HUES6 (cell line): ENCODE data around the gene ZSCAN16.

Source experiments
- H3K27ac ChIP-seq: 2 replicates; pipeline ENCODE4 v1.7.0; 2013; ENCODE audit warnings: low read depth, mild to moderate bottlenecking, low read length, inconsistent platforms
- H3K27me3 ChIP-seq: 2 replicates; pipeline ENCODE4 v1.6.1; 2013; ENCODE audit warnings: low read length; ENCODE audit not compliant: control insufficient read depth, insufficient read depth
- H3K36me3 ChIP-seq: 2 replicates; pipeline ENCODE4 v1.6.1; 2013; ENCODE audit warnings: low read length; ENCODE audit not compliant: control insufficient read depth, insufficient read depth
- H3K4me1 ChIP-seq: 2 replicates; pipeline ENCODE4 v1.6.1; 2013; ENCODE audit warnings: low read length; ENCODE audit not compliant: control insufficient read depth, insufficient read depth
- H3K4me3 ChIP-seq: 2 replicates; pipeline ENCODE4 v1.5.1; 2013; ENCODE audit warnings: low read depth, low read length
- H3K9ac ChIP-seq: one replicate; pipeline ENCODE4 v1.6.1; 2013; ENCODE audit warnings: mild to moderate bottlenecking, low read length
- H3K9me3 ChIP-seq: 2 replicates; pipeline ENCODE4 v1.6.1; 2013; ENCODE audit warnings: low read depth, low read length; ENCODE audit not compliant: control insufficient read depth, insufficient read depth

Gene ZSCAN16

DNA sequence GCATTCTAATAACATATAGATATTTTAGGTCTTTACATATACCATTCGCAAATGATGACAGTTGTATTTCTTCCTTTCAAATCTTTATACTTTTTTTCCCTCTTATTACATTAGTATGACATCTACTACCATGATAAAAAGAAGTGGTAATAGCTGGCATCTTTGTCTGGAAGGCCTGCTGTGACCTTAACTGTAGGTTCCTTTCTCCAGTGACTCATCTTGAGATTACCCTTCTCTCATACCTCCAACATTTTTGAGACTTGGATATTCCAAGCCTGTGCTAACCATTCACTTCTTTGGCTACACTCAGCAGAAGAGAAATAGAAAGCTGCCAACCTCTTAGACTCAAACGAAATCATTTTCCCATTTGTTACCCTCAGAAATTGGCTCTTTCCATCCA lies 47.6 kb downstream of the ZSCAN16 start:
- no peaks in the 10 kb centered on the region for H3K4me1 ChIP-seq

DNA sequence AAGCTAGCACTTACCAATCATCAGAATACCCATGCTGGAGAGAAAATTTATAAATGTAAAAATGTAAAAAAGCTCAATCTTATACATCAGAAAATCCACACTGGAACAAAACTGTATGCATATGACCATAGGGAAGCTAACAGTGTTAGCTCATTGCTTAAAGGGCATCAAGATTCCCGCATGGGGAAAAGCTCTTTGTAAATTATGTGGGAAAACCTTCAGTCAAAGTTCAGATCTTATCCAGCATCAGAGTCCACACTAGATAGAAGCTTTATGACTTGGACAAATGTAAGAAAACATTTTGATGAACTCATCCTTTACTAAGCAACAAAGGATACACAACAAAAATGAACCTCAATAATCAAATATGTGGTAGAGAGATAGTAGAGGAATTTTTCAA lies 52.0 kb downstream of the ZSCAN16 start:
- Histone ChIP-seq H3K9ac (no peak overlapping the region), H3K36me3 (no peaks in the 10 kb centered on the region), H3K27ac (no peak overlapping the region), H3K9me3 (0 out of 2 replicates have a peak, but pooled peaks cover 3% of the 10 kb centered on the region), H3K4me1 (no peaks in the 10 kb centered on the region), H3K27me3 (peaks cover 15% of the 10 kb centered on the region), H3K4me3 (no peak overlapping the region)

More for the DNA sequence above, 47.6 kb downstream of the ZSCAN16 start:
- no peaks in the 10 kb centered on the region for H3K36me3 ChIP-seq
- H3K4me3 ChIP-seq, result no peak overlapping the region
- peaks cover 28% of the 10 kb centered on the region for H3K27me3 ChIP-seq
- no peak overlapping the region for H3K9ac ChIP-seq
- 0 out of 2 replicates have a peak, but pooled peaks cover 3% of the 10 kb centered on the region for H3K9me3 ChIP-seq
- H3K27ac ChIP-seq, result no peak overlapping the region
